B cell (primary cell): ENCODE data around the gene FAHD1. TPM values are rescaled to one million over a fixed set of nuclear protein-coding genes. Genes with fewer than 3 reads are reported as not detected.
A peak's percentile ranks its signal among the peaks of the same experiment; 100 is the strongest.

ENCODE experiments used
- ATAC-seq: fragments of 200-7000 bp; cut with Tn5 transposase; one replicate; pipeline ENCODE4 v1.10.0; 2021; ENCODE audit warnings: low read depth, mild to moderate bottlenecking, moderate number of reproducible peaks, moderate library complexity
- CTCF ChIA-PET: fragments of 350-600 bp; sonication (Branson Sonifier 250); formaldehyde crosslinking; loops from one replicate; lab custom pipeline; 2021; ENCODE audit warnings: antibody characterized with exemption, inconsistent platforms; lab: Charles Lee
- POLR2A ChIA-PET: fragments of 350-600 bp; sonication (Branson Sonifier 250); formaldehyde crosslinking; loops from one replicate; lab custom pipeline; 2021; ENCODE audit warnings: antibody characterized with exemption; lab: Charles Lee
- DNase-seq: peaks from one replicate; pipeline ENCODE4 v3.0.0; 2013
- H2AFZ ChIP-seq: 2 replicates; pipeline ENCODE4 v1.6.1; 2012; ENCODE audit warnings: mild to moderate bottlenecking, low read depth, low read length; ENCODE audit not compliant: insufficient read depth, poor library complexity, severe bottlenecking
- H3K27ac ChIP-seq, 2 donors: 1 replicate in 1 of 2; 2 replicates in 1 of 2; pipeline ENCODE4 v1.5.1; 2012 to 2013; ENCODE audit warnings: low read length in 2 of 2, mild to moderate bottlenecking in 2 of 2, moderate library complexity in 1 of 2
- H3K27me3 ChIP-seq, 4 experiments: fragments of 200-600 bp in 1 of 4; sonication (generic) in 1 of 4; replicated peaks in 1 of 4; 1 replicate in 2 of 4; 2 replicates in 2 of 4; pipeline versions ENCODE4 v1.6.1 to v1.7.0; 2013 to 2016; ENCODE audit warnings: low read length in 3 of 4, mild to moderate bottlenecking in 2 of 4, mixed read lengths in 1 of 4, moderate library complexity in 1 of 4; ENCODE audit not compliant: insufficient read depth in 4 of 4, control insufficient read depth in 3 of 4; ENCODE audit errors: control extremely low read depth in 1 of 4
- H3K36me3 ChIP-seq, 2 experiments: replicated peaks in 1 of 2; 1 replicate in 1 of 2; 2 replicates in 1 of 2; pipeline versions ENCODE4 v1.6.1 to v1.7.1; 2013; ENCODE audit warnings: low read length in 1 of 2; ENCODE audit not compliant: insufficient read depth in 2 of 2, control insufficient read depth in 1 of 2; ENCODE audit errors: control extremely low read depth in 1 of 2, extremely low read depth in 1 of 2
- H3K4me1 ChIP-seq, 2 donors: fragments of 200-600 bp in 1 of 2; sonication (generic) in 1 of 2; 1 replicate in 1 of 2; 2 replicates in 1 of 2; pipeline versions ENCODE4 v1.5.1 to v1.6.1; 2013 to 2017; ENCODE audit warnings: low read length in 2 of 2; ENCODE audit not compliant: control insufficient read depth in 2 of 2, insufficient read depth in 2 of 2
- H3K4me2 ChIP-seq: replicated peaks from 2 replicates; pipeline ENCODE3; 2012; ENCODE audit warnings: mild to moderate bottlenecking, low read depth, low read length; ENCODE audit not compliant: poor library complexity, severe bottlenecking
- H3K4me3 ChIP-seq, 5 experiments: fragments of 200-600 bp in 1 of 5; sonication (generic) in 1 of 5; 1 replicate in 3 of 5; 2 replicates in 2 of 5; pipeline versions ENCODE4 v1.5.1 to v1.7.0; 2011 to 2016; ENCODE audit warnings: low read length in 4 of 5, mild to moderate bottlenecking in 4 of 5, low read depth in 2 of 5, control low read depth in 1 of 5, moderate library complexity in 1 of 5; ENCODE audit not compliant: insufficient read depth in 1 of 5; ENCODE audit errors: control extremely low read depth in 1 of 5, extremely low read depth in 1 of 5
- H3K79me2 ChIP-seq: fragments of 200-600 bp; sonication (generic); one replicate; pipeline ENCODE4 v1.6.0; 2016; ENCODE audit warnings: low read length; ENCODE audit not compliant: control insufficient read depth, insufficient read depth
- H3K9ac ChIP-seq: fragments of 200-600 bp; sonication (generic); 2 replicates; pipeline ENCODE4 v1.6.1; 2017; ENCODE audit warnings: mild to moderate bottlenecking, low read length, moderate library complexity
- H3K9me3 ChIP-seq, 3 donors: one replicate each; pipeline versions ENCODE4 v1.6.1 to v1.7.1; 2013; ENCODE audit warnings: low read length in 2 of 3; ENCODE audit not compliant: control insufficient read depth in 2 of 3, insufficient read depth in 1 of 3; ENCODE audit errors: control extremely low read depth in 1 of 3
- H4K20me1 ChIP-seq: 2 replicates; pipeline ENCODE4 v1.6.0; 2012; ENCODE audit warnings: mild to moderate bottlenecking, low read length; ENCODE audit not compliant: insufficient read depth, control insufficient read depth, poor library complexity, severe bottlenecking
- H3K27ac Mint-ChIP-seq: one replicate; pipeline ENCODE4 v1.8.0; 2021; ENCODE audit warnings: mixed read lengths
- H3K27me3 Mint-ChIP-seq: one replicate; pipeline ENCODE4 v1.8.0; 2021; ENCODE audit warnings: mixed read lengths
- H3K4me1 Mint-ChIP-seq: one replicate; pipeline ENCODE4 v1.8.0; 2021; ENCODE audit warnings: mixed read lengths
- H3K4me3 Mint-ChIP-seq: one replicate; pipeline ENCODE4 v1.8.0; 2021; ENCODE audit warnings: mixed read lengths
- H3K9me3 Mint-ChIP-seq: one replicate; pipeline ENCODE4 v1.8.0; 2022; ENCODE audit warnings: mixed read lengths; ENCODE audit not compliant: insufficient read depth
- EZH2 ChIP-seq: IDR thresholded peaks from 2 replicates; pipeline ENCODE4 v1.6.1; 2012; ENCODE audit warnings: borderline replicate concordance, low read depth, mild to moderate bottlenecking, moderate library complexity, low read length; ENCODE audit not compliant: insufficient read depth, poor library complexity, severe bottlenecking
- WGBS: methylation state at CpG from one replicate; pipeline ENCODE4 v1.1.5; 2013; ENCODE audit warnings: missing lambda C conversion rate; ENCODE audit not compliant: insufficient coverage; 5-methylcytosine and 5-hydroxymethylcytosine counted together
- intact Hi-C: fragments of 100-400 bp; cut with micrococcal nuclease; formaldehyde crosslinking; loops from one replicate; pipeline ENCODE4 v1.10.0; 2022
- polyA plus RNA-seq: library from polyadenylated mRNA; depleted of rRNA; stranded (reverse); fragments of >200 nt; gene quantifications from 2 replicates; pipeline ENCODE4 v1.2.3, GENCODE V29; 2012
- total RNA-seq, 2 donors: library from RNA; stranded (reverse); fragments of 120-200 nt in 1 of 2; gene quantifications; 1 replicate in 1 of 2; 2 replicates in 1 of 2; pipeline versions ENCODE4 v1.2.3 to v1.2.4, GENCODE V29; 2013 to 2022
- TF ChIP-seq, protein P1 (sequence below): fragments of 200-600 bp; IDR thresholded peaks from one replicate; pipeline ENCODE4 v1.8.0; 2022; ENCODE audit warnings: antibody characterized with exemption, mild to moderate bottlenecking

Gene FAHD1
- total and polyA plus RNA-seq, 2 donors (not counting 1 experiment from before 2014, with no cell fraction given): 11.0 to 14.5 TPM

DNA sequence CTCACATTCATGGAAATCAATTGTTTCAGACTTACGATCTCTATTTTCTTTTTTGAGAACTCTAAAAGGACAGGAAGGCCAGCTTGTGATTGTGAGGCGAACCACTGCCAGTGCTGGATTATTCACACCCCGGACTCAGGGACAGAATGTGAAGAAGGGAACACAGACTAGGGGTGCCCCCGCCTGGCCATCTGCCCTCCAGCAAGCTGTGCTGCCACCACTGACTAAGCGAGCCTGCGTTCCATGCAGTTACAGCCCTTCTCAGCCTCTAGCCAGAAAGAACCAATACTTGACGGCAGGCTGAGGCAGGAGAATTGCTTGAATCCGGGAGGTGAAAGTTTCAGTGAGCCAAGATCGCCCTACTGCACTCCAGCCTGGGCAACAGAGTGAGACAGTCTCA lies 3.2 kb upstream of the FAHD1 start:
- Mint-ChIP-seq H3K27ac (no peak overlapping the region), H3K9me3 (no peaks in the 10 kb centered on the region), H3K4me1 (peaks cover 32% of the 10 kb centered on the region), H3K27me3 (no peaks in the 10 kb centered on the region), H3K4me3 (peak overlapping the region; percentile 32)
- H3K4me3 ChIP-seq: no peak overlapping the region
- no peak overlapping the region for H3K4me2 ChIP-seq
- H2AFZ ChIP-seq: no peak overlapping the region
- H3K79me2 ChIP-seq: peaks cover 61% of the 10 kb centered on the region
- intact Hi-C loops: no loop called here
- H4K20me1 ChIP-seq: peaks cover 45% of the 10 kb centered on the region
- H3K9me3 ChIP-seq: no peaks in the 10 kb centered on the region
- WGBS: 91% methylated on average over 9 of the region's 9 CpGs
- POLR2A ChIA-PET: no interaction called here
- H3K27me3 ChIP-seq: no peaks in the 10 kb centered on the region
- peaks cover 21 to 22% of the 10 kb centered on the region in 2 donors for H3K4me1 ChIP-seq
- CTCF ChIA-PET: interaction anchor here (0.7 kb wide), 1 partner anchor 1148 kb away, joined by 3 read pairs; no protein-coding TSS in a partner anchor
- DNase-seq (no peak), ATAC-seq (no peak)
- H3K36me3 ChIP-seq: peaks cover 0 to 27% of the 10 kb centered on the region in 2 experiments
- TF ChIP-seq, protein P1, sequence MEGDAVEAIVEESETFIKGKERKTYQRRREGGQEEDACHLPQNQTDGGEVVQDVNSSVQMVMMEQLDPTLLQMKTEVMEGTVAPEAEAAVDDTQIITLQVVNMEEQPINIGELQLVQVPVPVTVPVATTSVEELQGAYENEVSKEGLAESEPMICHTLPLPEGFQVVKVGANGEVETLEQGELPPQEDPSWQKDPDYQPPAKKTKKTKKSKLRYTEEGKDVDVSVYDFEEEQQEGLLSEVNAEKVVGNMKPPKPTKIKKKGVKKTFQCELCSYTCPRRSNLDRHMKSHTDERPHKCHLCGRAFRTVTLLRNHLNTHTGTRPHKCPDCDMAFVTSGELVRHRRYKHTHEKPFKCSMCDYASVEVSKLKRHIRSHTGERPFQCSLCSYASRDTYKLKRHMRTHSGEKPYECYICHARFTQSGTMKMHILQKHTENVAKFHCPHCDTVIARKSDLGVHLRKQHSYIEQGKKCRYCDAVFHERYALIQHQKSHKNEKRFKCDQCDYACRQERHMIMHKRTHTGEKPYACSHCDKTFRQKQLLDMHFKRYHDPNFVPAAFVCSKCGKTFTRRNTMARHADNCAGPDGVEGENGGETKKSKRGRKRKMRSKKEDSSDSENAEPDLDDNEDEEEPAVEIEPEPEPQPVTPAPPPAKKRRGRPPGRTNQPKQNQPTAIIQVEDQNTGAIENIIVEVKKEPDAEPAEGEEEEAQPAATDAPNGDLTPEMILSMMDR: no peak
- no peak for TF ChIP-seq EZH2
- H3K9ac ChIP-seq: no peak overlapping the region
- H3K27ac ChIP-seq: no peak overlapping the region

DNA sequence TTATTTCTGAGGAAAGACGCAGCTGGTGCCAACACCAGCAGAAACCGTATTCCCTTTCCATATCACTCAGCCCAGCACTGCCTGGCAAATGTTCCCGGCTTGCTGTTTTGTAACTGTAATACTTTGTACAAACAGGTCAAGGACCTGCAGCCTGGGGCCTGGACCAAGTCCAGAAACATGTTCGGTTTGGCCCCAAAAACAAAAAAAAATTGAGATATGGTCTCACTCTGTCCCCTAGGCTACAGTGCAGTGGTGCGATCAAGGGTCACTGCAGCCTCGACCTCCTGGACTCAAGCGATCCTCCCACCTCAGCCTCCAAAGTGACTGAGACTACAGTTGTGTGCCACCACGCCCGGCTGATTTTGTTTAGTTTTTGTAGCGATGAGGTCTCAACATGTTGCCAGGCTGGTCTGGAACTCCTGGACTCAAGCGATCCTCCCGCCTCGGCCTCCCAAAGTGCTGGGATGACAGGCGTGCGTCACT lies 1.6 kb upstream of the FAHD1 start:
- ATAC-seq: no peak
- peaks cover 39% of the 10 kb centered on the region for H4K20me1 ChIP-seq
- H3K4me2 ChIP-seq: peak overlapping the region; percentile 82
- peak overlapping the region; percentile 98 for H2AFZ ChIP-seq
- Mint-ChIP-seq H3K9me3 (no peaks in the 10 kb centered on the region), H3K4me3 (peak overlapping the region; percentile 82), H3K27me3 (no peaks in the 10 kb centered on the region), H3K4me1 (peaks cover 43% of the 10 kb centered on the region), H3K27ac (peak overlapping the region; percentile 78)
- peaks cover 55% of the 10 kb centered on the region for H3K79me2 ChIP-seq
- WGBS: 68% methylated on average over 14 of the region's 15 CpGs
- intact Hi-C loops: loop anchor here (5.0 kb wide), 2 partner anchors 213 to 442 kb away; partner anchors contain the start of genes CRAMP1, IFT140 and RNPS1
- H3K36me3 ChIP-seq: peaks cover 0 to 18% of the 10 kb centered on the region in 2 experiments
- peak overlapping the region in 4 of 5 experiments; percentile 28 to 95 (median 62) for H3K4me3 ChIP-seq
- peak overlapping the region; percentile 37 to 69 for H3K27ac ChIP-seq
- H3K9me3 ChIP-seq: no peaks in the 10 kb centered on the region
- peaks cover 25% of the 10 kb centered on the region in 2 donors for H3K4me1 ChIP-seq
- ChIA-PET POLR2A (no interaction called here), CTCF (interaction anchor here (1.6 to 2.0 kb wide), 2 partner anchors 43 to 120 kb away, joined by 4 to 5 read pairs; partner anchors contain the start of genes NUBP2 and SPSB3)
- DNase-seq: no peak
- H3K9ac ChIP-seq: peak overlapping the region; percentile 84
- H3K27me3 ChIP-seq: no peaks in the 10 kb centered on the region
- no peak for TF ChIP-seq EZH2
- TF ChIP-seq, protein P1: no peak
